OCI-LY1 (cell line): ENCODE results near the gene IFNB1.

Experiments used
- H2AFZ ChIP-seq: fragments of 200-600 bp; sonication (generic), shearing (Covaris generic); 2 replicates; pipeline ENCODE4 v1.6.0; 2014; ENCODE audit warnings: antibody characterized with exemption, mild to moderate bottlenecking, low read length
- H3F3A ChIP-seq: fragments of 200-600 bp; sonication (generic), shearing (Covaris generic); 2 replicates; pipeline ENCODE4 v1.6.0; 2014; ENCODE audit warnings: mild to moderate bottlenecking, antibody characterized with exemption, low read length, moderate library complexity; ENCODE audit not compliant: insufficient read depth
- H3K27ac ChIP-seq: fragments of 200-600 bp; sonication (generic); 2 replicates; pipeline ENCODE4 v1.5.1; 2014; ENCODE audit warnings: low read length, mixed run types, mild to moderate bottlenecking, low read depth; ENCODE audit not compliant: poor library complexity, severe bottlenecking
- H3K27me3 ChIP-seq: fragments of 200-600 bp; sonication (generic); 2 replicates; pipeline ENCODE4 v1.6.0; 2014; ENCODE audit warnings: antibody characterized with exemption, mild to moderate bottlenecking, low read length, moderate library complexity; ENCODE audit not compliant: insufficient read depth
- H3K36me3 ChIP-seq: fragments of 200-600 bp; sonication (generic); 2 replicates; pipeline ENCODE4 v1.6.1; 2014; ENCODE audit warnings: mild to moderate bottlenecking, antibody characterized with exemption, low read length, moderate library complexity, mixed read lengths; ENCODE audit not compliant: insufficient read depth
- H3K4me1 ChIP-seq: fragments of 200-600 bp; sonication (generic); 2 replicates; pipeline ENCODE4 v1.5.1; 2014; ENCODE audit warnings: mild to moderate bottlenecking, low read length, moderate library complexity; ENCODE audit not compliant: insufficient read depth, severe bottlenecking
- H3K4me2 ChIP-seq: fragments of 200-600 bp; sonication (generic), shearing (Covaris generic); 2 replicates; pipeline ENCODE4 v1.6.1; 2014; ENCODE audit warnings: low read length
- H3K4me3 ChIP-seq: fragments of 200-600 bp; sonication (generic); 2 replicates; pipeline ENCODE4 v1.5.1; 2014; ENCODE audit warnings: low read length, low read depth, mild to moderate bottlenecking, mixed read lengths; ENCODE audit not compliant: poor library complexity, severe bottlenecking
- H3K79me2 ChIP-seq: fragments of 200-600 bp; shearing (Covaris generic); 2 replicates; pipeline ENCODE4 v1.6.1; 2016; ENCODE audit warnings: mixed run types, low read length, mixed read lengths; ENCODE audit not compliant: insufficient read depth
- H3K9ac ChIP-seq: fragments of 200-600 bp; sonication (generic), shearing (Covaris generic); 2 replicates; pipeline ENCODE4 v1.6.1; 2014; ENCODE audit warnings: mild to moderate bottlenecking, low read length, mixed read lengths
- H3K9me2 ChIP-seq: fragments of 200-600 bp; sonication (generic), shearing (Covaris generic); 2 replicates; pipeline ENCODE4 v1.6.1; 2014; ENCODE audit warnings: low read depth, mild to moderate bottlenecking, low read length, mixed read lengths
- H3K9me3 ChIP-seq: fragments of 200-600 bp; shearing (Covaris generic); 2 replicates; pipeline ENCODE4 v1.6.1; 2014; ENCODE audit warnings: low read length, mixed read lengths
- H4K20me1 ChIP-seq: fragments of 200-600 bp; sonication (generic), shearing (Covaris generic); 2 replicates; pipeline ENCODE4 v1.6.0; 2016; ENCODE audit warnings: mild to moderate bottlenecking, low read length; ENCODE audit not compliant: insufficient read depth
- EZH2 ChIP-seq: fragments of 200-600 bp; sonication (generic), shearing (Covaris generic); IDR thresholded peaks from 2 replicates; pipeline ENCODE4 v1.8.0; 2017; ENCODE audit warnings: borderline replicate concordance, mixed run types, mild to moderate bottlenecking, antibody characterized with exemption, low read length, moderate library complexity, mixed read lengths
- TF ChIP-seq, protein P1 (sequence below): fragments of 200-600 bp; sonication (generic), shearing (Covaris generic); IDR thresholded peaks from 2 replicates; pipeline ENCODE4 v1.5.1; 2017; ENCODE audit warnings: mild to moderate bottlenecking, antibody characterized with exemption, low read length, moderate library complexity, mixed read lengths

Gene IFNB1

DNA sequence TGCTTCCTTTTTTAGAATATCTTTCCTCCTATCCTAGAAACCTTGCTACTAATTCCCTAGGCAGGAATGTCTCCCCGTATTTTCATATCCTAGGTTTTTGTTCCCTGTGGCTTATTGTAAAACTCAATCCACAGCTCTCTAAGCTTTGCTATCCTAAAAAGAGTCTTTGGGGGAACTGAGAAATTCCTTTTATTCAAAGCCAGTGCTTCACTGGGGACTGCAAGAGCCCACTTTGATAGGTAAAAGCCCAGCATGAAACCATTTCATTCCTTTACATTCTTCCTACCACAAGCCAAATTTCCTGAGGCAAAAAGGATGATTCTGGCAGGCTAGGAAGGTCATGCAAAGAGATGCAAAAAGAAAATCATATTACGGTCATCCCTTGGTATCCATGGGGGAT, 40.5 kb downstream of the IFNB1 start:
- no peak overlapping the region for H3K9ac ChIP-seq
- H2AFZ ChIP-seq: no peak overlapping the region
- H3K79me2 ChIP-seq: no peaks in the 10 kb centered on the region
- no peaks in the 10 kb centered on the region for H3F3A ChIP-seq
- H3K27me3 ChIP-seq: no peaks in the 10 kb centered on the region
- no peaks in the 10 kb centered on the region for H3K9me2 ChIP-seq
- no peak overlapping the region for H3K4me3 ChIP-seq
- no peak overlapping the region for H3K27ac ChIP-seq
- H3K4me1 ChIP-seq: peaks cover 16% of the 10 kb centered on the region
- H3K4me2 ChIP-seq: no peak overlapping the region
- no peaks in the 10 kb centered on the region for H3K36me3 ChIP-seq
- no peaks in the 10 kb centered on the region for H3K9me3 ChIP-seq
- H4K20me1 ChIP-seq: no peaks in the 10 kb centered on the region
- TF ChIP-seq, protein P1, sequence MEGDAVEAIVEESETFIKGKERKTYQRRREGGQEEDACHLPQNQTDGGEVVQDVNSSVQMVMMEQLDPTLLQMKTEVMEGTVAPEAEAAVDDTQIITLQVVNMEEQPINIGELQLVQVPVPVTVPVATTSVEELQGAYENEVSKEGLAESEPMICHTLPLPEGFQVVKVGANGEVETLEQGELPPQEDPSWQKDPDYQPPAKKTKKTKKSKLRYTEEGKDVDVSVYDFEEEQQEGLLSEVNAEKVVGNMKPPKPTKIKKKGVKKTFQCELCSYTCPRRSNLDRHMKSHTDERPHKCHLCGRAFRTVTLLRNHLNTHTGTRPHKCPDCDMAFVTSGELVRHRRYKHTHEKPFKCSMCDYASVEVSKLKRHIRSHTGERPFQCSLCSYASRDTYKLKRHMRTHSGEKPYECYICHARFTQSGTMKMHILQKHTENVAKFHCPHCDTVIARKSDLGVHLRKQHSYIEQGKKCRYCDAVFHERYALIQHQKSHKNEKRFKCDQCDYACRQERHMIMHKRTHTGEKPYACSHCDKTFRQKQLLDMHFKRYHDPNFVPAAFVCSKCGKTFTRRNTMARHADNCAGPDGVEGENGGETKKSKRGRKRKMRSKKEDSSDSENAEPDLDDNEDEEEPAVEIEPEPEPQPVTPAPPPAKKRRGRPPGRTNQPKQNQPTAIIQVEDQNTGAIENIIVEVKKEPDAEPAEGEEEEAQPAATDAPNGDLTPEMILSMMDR: no peak
- TF ChIP-seq EZH2: no peak

GRCh38 chr9:21031808-21032183, 45.9 kb downstream of the IFNB1 start:
- no peaks in the 10 kb centered on the region for H3K27me3 ChIP-seq
- peaks cover 39% of the 10 kb centered on the region for H3K4me1 ChIP-seq
- no peaks in the 10 kb centered on the region; the same call in 1 of the 2 replicates for H3F3A ChIP-seq
- no peaks in the 10 kb centered on the region for H4K20me1 ChIP-seq
- H3K27ac ChIP-seq: peak overlapping the region; percentile 87
- H3K36me3 ChIP-seq: peaks cover 10% of the 10 kb centered on the region; the same call in 1 of the 2 replicates
- no peaks in the 10 kb centered on the region; the same call in 1 of the 2 replicates for H3K79me2 ChIP-seq
- no peak for TF ChIP-seq EZH2
- TF ChIP-seq, protein P1: no peak
- no peak overlapping the region for H2AFZ ChIP-seq
- H3K4me3 ChIP-seq: peak overlapping the region; percentile 89
- no peaks in the 10 kb centered on the region for H3K9me2 ChIP-seq
- peak overlapping the region; percentile 95 for H3K9ac ChIP-seq
- peak overlapping the region; percentile 89 for H3K4me2 ChIP-seq
- no peaks in the 10 kb centered on the region for H3K9me3 ChIP-seq

DNA sequence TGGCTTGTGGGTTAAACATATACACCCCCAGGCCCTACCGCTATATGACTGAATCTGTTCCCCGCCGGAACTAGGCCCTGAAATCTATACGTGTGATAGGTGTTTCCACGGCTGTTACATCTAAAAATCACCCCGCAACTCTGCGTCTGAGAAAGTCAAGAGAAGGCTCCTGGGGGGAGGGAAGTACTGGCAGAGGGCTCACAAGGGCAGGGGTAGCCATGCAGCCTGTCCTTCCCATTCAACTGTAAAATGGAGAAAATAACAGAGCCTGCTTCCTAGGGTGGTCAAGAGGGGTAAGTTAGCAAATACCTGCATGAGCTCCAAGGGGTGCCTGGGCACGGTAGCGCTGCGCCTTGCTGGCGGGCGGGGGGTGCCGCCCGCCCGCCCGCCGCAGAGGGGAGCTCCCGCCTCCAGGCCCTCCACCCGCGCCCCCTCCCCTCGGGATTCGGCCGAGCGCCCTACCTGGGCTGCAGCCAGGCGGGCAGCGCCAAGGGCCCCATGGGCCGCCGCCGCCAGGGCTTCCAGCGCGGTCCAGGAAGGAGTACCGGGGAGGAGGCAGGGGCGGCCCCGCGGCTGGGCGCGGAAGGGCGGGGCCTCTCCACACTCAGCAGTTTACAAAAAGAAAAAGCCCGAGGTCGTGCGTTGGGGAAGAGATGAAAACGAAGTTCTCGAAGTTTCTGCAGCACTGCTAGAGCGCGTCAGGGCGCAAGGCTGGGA, 46.5 kb downstream of the IFNB1 start, which contains the start of gene HACD4:
HACD4 (minus strand) TSS at position 550 of the 717 bp plus-strand sequence; CDS start at position 500, 50 bp downstream.
- H3K4me3 ChIP-seq: peak within 1 kb of the TSS; percentile 89
- peak within 1 kb of the TSS; percentile 89 for H3K4me2 ChIP-seq
- H4K20me1 ChIP-seq: no peaks in the 10 kb centered on the region
- no peaks in the 10 kb centered on the region for H3K9me3 ChIP-seq
- H3K4me1 ChIP-seq: peaks cover 39% of the 10 kb centered on the region
- H3K27ac ChIP-seq: peak within 1 kb of the TSS; percentile 87
- no peaks in the 10 kb centered on the region; the same call in 1 of the 2 replicates for H3F3A ChIP-seq
- peaks cover 16% of the 10 kb centered on the region; the same call in 1 of the 2 replicates for H3K36me3 ChIP-seq
- H3K79me2 ChIP-seq: no peaks in the 10 kb centered on the region; the same call in 1 of the 2 replicates
- peak within 1 kb of the TSS; percentile 50; the same call in 1 of the 2 replicates for H2AFZ ChIP-seq
- no peaks in the 10 kb centered on the region for H3K9me2 ChIP-seq
- H3K27me3 ChIP-seq: no peaks in the 10 kb centered on the region
- H3K9ac ChIP-seq: peak within 1 kb of the TSS; percentile 95
- TF ChIP-seq, protein P1: no peak
- no peak for TF ChIP-seq EZH2
